Activated CD8-positive, alpha-beta memory T cell treated with anti-CD3 and anti-CD28 coated beads, Interleukin-2, amount 50 U/mL, for 1 hour (primary cell): ENCODE measurements around the gene N4BP2L1.

Experiments
- DNase-seq: peaks from one replicate; pipeline ENCODE4 v3.0.0-alpha.2; 2020; ENCODE audit errors: extremely low read depth

The N4BP2L1 gene

GRCh38 chr13:32431361-32431760 lies 3.4 kb upstream of the N4BP2L1 start:
- no peak for DNase-seq

- DNase-seq: no peak
Measured at GRCh38 chr13:32430018-32430747, 2.3 kb upstream of the N4BP2L1 start.

DNA sequence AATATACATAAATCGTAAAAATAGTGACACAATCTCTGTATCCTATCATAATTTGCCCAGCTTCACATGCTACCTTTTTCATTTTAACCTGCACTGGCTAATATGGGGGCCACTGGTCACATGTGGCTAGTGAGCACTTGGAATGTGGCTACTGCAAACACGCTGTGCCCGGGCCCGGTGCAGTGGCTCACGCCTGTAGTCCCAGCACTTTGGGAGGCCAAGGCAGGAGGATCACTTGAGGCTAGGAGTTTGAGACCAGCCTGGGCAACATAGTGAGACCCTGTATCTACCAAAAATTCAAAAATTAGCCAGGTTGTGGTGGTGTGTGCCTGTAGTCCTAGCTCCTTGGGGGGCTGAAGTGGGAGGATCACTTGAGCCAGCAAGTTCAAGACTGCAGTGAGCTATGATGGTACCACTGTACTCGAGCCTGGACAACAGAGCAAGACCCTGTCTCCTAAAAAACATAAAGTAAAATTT lies 1.5 kb upstream of the N4BP2L1 start:
- no peak for DNase-seq

DNA sequence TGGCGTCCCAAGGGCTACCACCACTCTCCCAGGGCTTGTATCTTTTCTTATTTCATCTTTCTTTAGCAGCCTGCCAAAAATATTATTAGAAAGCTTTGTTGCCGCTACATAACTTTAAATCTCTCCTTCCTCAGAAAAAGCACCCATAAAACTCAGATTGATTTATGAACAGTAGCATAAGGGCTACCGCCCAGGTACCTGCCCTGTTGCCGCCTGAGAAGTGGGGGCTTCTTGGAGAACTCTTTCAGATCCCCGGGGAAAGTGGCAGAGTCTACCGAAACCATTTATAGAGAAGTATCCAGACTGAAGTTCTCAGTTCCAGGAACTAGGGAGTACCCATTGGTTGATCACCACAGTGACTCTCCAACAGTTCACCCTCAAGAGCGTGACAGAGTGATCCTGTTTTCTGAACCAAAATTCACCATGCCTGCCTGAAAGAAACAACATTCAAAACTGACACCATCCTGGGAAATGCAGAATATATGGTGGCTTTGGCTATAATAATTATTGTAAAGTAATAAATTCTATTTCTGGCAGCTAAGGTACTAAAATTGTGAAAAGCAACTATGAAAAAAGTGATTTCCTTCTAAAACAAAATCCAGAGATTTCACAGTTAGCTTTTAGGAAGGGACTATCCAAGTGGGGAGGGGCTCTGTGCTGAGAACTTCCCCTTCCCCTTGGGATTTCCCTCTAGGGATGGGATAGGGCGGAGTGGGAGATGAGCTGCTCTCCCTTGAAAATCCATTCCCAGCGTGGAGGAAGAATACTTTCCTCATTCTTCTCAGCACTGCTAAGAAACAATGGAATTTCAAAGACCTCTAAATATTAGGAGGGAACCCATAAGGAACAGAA lies 877 bp upstream of the N4BP2L1 start:
- no peak for DNase-seq

DNA sequence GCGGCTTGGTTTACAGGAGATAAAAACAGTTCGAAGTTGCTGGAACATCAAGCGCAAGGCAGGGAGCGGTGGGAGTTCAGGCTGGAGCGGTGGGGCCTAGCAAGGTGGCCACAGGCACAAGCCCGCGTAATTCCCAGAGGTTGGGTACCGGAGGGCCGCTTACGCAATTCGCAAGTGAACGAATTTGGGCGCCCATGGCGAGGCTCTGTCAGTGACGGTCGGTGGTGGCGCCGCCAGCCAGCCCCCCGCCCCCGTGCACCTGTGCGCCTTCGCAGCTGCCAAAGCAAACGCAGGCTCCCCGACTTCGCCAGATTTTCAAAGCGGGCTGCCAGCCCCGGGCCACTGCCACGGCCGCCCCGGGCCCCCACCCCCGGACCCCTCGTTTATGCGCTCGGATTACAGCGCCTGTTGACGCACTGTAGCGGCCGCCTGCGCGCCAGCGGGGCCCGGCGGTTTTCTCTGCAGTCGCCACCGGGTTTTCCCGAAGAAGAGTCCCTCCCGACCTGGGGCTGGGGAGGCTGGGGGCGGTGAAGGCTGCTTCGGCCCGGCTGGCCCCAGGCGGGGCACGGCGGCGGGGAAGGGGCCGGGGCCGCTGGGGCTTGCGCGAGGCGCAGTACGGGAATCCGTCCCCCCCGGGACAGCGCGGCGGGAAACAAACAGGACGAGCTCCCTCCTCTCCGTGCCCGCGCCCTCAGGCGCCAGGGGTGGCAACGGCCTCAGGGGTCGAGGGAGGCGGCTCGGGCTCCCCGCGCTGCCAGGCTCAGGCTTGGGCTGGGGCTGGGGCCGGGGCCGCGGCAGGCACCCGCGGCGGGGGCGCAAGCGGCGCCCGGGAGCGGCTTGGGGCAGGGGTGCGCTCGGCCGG lies 709 bp downstream of the N4BP2L1 start:
- no peak for DNase-seq

- no peak for DNase-seq
Measured at GRCh38 chr13:32426191-32426989, 1.5 kb downstream of the N4BP2L1 start.

DNA sequence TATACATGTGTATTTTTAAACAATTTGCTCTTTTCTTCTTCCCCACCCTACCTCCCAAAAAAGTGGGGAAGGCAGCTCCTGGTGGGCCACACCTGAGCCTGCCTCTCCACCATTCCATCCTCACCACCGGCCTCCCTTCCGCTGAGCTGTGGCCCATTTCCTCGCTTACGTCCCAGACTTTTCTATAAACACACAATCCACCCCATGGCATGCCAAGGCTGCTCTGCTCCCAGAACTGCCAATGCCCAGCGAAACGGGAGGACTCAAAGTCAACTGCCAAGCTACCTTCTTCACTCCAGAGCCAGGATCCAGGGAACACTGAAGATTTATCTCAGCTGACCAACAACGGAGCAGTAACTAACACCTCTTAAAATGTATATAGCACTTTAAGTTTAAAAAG lies 2.8 kb downstream of the N4BP2L1 start:
- DNase-seq: no peak

DNA sequence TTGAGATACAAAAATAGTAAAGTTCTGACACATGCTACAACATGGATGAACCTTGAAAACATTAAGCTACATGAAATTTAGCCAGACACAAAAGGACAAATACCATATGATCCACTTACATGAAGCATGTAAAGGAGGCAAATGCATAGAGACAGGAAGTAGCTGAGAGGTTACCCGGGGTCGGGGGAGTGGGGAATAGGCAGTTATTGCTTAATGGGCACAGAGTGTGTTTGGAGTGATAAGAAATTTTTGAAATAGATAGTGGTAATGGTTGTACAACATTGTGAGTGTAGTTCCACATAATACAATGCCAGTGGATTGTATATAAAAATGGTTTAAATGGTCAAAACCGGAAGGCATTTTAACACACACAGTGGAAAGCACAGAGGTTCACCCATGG lies 4.3 kb downstream of the N4BP2L1 start:
- DNase-seq: no peak

DNA sequence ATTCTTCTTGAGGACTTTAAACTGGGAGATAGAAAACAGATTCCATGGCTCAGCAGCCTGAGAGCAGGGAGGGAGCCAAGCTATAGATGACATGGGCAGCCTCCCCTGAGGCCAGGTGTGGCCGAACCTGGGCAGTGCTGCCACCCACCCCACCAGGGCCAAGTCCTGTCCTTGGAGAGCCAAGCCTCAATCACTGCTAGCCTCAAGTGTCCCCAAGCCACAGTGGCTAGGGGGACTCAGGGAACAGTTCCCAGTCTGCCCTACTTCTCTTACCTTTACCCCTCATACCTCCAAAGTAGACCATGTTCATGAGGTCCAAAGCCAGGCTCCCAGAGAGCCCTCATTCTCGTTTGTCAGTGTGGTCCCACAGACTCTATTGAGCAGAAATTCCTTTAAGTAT lies 8.1 kb downstream of the N4BP2L1 start:
- no peak for DNase-seq

GRCh38 chr13:32417995-32418394 lies 9.9 kb downstream of the N4BP2L1 start:
- no peak for DNase-seq

DNA sequence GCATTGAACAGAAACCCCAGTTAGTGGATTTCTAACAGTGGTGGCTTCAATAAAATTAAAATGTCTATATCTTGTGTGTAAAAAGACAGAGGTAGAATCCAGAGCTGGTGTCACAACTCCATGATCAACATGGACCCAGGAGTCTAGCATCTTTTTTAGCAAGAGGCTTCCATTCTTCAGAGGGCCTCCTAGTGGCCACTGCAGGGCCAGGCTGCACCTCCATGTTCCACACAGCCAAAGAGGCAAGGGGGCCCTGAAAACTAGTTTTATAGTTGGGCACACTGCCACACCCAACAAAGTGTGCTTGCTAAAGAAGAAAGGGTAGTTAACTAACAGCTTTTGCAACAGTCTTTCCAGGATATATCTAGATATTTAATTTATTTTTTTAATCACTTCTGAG lies 12.9 kb downstream of the N4BP2L1 start:
- DNase-seq: no peak

- no peak for DNase-seq
Measured at GRCh38 chr13:32414580-32414979, 13.3 kb downstream of the N4BP2L1 start.

DNA sequence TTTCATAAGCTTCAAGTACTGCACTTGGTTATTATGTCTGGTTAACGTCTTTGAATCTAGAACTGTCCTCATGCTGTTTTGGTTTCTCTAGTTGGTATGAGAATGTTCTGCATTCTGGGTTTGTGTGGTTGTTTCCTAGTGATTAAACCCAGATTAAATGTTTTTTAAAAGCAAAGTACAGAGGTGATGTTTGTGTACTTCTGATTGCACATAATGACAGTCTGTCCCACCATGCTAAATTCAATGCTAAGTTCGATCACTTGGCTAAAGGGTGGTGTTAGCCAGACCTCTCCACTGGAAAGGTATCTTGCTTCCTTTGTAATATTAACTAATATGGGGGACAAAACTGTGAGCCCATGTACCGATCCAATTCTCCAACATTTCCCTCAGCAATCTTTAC lies 14.6 kb downstream of the N4BP2L1 start:
- DNase-seq: no peak

GRCh38 chr13:32409561-32410421 lies 18.1 kb downstream of the N4BP2L1 start:
- no peak for DNase-seq

- DNase-seq: no peak
Measured at GRCh38 chr13:32409001-32409313, 19.0 kb downstream of the N4BP2L1 start.

DNA sequence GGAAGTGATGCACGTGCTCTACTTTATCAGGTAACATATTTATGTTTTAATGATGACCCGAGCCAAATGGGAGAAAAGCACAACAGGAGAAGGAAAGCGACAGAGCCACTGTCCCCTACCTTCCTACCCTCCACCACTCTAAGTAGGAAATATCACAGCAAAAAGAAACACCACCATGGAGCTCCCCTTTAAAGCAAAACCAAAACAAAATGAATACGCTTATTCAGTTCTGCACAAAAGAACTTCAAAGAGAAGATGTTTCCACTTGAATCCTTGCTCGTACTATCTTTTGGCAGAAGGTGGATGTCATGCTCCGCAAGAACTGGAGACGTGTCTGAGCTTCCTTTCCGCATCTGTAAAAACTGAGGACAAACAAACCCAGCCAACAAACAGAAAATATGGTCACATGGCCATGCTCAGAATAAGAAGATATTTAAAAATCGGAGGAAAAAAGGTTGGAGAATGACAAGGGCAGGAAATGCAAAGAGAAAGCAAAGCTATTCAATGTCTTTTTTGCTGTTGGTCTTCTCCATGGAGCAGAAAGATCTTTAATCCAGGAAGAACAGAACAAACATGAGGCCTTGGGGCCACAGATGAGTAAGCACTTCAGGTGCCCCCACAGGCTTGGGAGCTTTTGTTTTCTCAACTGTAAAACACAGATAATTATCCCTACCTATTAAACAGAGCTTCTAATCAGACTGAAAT lies 19.5 kb downstream of the N4BP2L1 start:
- no peak for DNase-seq

DNA sequence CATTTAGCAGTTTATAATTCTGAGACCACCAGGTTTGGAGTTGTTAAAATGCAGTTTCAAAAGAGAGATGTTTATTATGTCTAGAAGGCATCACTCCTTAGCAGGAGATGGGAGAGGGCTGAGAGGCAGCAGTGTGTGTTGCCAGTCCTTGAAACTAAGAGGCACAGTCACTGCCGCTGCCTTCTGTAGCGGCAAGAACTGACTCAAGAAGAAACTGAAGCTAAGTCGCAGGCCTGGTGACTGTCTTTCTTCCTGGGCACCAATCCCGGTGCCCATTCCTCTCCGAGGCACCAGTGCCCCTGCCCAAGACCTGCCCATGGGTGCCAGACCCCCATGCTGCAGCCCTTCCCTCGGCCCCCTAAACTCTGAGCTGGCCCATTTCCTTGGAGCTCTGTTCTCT lies 20.1 kb downstream of the N4BP2L1 start:
- no peak for DNase-seq

DNA sequence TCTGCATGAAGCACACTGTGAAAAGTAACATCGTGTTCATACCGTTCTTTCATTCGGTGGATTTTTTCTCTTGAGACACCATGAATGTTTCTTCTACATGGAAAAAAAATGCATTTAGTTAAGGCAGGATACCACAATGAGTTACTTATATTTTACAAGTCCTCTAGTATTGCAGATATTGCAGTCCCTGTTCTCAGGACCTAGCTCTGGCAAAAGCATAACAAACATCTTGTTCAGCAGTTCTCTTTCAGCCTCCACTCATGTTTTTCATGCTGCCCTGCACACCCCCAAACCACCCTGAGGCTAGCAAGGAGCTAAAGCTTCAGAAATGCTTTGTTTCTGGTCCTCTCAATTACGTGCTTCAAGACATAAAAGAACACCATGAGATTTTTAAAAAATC lies 24.8 kb downstream of the N4BP2L1 start:
- DNase-seq: no peak

DNA sequence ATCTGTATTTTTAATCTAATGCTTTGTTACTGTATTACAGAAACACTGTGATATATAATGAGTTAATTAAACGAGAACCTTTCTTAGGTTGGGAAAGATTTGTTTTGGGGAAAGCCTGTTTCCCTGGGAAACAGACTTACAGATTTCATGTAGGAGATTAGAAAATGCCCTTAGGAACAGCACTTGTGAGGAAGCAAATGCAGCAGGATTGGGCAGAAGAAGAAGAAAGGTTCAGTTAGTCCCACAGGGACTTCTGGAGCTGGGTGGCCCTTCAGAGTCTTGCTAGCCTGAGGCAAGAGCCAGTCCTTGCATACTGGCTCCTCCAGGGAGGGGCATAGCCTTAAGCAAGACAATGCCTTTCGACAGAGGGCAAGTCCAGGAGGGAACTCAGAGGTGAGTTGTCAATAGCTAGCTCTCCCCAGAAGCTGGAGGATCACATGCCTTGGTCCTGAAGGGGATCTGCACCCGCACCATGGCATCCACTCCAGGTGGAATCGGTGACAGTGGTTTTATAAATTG lies 36.8 kb downstream of the N4BP2L1 start:
- no peak for DNase-seq

- no peak for DNase-seq
Measured at GRCh38 chr13:32390484-32390883, 37.4 kb downstream of the N4BP2L1 start.
